Cardiac fibroblast (primary cell): ENCODE data around the gene NUDC.
A peak's percentile ranks its signal among the peaks of the same experiment; 100 is the strongest.

ENCODE experiments used
- DNase-seq, 2 donors: peaks; one replicate each; pipeline versions ENCODE4 v3.0.0 to v3.0.0-alpha.2; 2010; ENCODE audit warnings: low read depth in 2 of 2
- H3K4me3 ChIP-seq, 2 donors: replicated peaks in 1 of 2; 1 replicate in 1 of 2; 2 replicates in 1 of 2; pipeline ENCODE4 v1.5.1; 2011; ENCODE audit warnings: low read depth in 2 of 2, low read length in 2 of 2, mild to moderate bottlenecking in 2 of 2, moderate library complexity in 1 of 2
- TF ChIP-seq, protein P1 (sequence below): IDR thresholded peaks from one replicate; pipeline ENCODE4 v1.5.1; 2011; ENCODE audit warnings: low read depth, mild to moderate bottlenecking, low read length, inconsistent platforms

NUDC gene

DNA sequence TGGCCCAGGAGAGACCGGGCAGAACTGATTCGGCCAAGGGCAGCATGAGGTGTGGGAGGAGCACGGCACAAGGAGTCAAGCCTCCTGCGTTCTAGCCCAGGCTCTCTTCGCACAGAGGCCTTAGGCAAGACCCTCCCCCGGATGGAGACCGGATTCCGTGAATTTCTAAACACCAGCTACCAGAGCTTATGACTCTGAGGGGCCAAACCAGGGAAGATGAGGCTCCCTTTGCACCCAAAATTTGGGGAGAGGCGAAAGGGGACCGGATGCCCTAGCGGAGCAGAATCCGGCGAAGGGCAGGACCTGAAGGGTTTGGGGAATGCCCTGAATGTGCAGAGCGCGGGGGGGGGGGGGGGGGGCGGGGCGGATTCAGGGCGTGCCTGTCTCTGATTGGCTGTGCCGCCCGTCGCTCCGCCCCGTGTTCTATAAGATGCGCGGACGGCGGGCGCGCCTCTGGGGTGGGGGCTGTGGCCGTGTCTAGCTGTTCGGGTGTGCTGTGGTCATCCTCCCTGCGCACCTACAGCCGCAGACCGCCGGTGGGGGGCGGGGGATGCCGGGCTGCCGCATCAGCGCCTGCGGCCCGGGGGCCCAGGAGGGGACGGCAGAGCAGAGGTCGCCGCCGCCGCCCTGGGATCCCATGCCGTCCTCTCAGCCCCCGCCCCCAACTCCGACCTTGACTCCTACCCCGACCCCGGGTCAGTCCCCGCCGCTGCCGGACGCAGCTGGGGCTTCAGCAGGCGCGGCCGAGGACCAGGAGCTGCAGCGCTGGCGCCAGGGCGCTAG, 71.9 kb downstream of the NUDC start, which contains the start of gene TRNP1:
Gene TRNP1 (plus strand): TSS at position 456 of the 783 bp plus-strand sequence. CDS start 95 bp downstream, at position 551.
- H3K4me3 ChIP-seq = peak within 1 kb of the TSS; percentile 70 to 77
- DNase-seq = peak; percentile 80 to 85
- TF ChIP-seq, protein P1, sequence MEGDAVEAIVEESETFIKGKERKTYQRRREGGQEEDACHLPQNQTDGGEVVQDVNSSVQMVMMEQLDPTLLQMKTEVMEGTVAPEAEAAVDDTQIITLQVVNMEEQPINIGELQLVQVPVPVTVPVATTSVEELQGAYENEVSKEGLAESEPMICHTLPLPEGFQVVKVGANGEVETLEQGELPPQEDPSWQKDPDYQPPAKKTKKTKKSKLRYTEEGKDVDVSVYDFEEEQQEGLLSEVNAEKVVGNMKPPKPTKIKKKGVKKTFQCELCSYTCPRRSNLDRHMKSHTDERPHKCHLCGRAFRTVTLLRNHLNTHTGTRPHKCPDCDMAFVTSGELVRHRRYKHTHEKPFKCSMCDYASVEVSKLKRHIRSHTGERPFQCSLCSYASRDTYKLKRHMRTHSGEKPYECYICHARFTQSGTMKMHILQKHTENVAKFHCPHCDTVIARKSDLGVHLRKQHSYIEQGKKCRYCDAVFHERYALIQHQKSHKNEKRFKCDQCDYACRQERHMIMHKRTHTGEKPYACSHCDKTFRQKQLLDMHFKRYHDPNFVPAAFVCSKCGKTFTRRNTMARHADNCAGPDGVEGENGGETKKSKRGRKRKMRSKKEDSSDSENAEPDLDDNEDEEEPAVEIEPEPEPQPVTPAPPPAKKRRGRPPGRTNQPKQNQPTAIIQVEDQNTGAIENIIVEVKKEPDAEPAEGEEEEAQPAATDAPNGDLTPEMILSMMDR = no peak

DNA sequence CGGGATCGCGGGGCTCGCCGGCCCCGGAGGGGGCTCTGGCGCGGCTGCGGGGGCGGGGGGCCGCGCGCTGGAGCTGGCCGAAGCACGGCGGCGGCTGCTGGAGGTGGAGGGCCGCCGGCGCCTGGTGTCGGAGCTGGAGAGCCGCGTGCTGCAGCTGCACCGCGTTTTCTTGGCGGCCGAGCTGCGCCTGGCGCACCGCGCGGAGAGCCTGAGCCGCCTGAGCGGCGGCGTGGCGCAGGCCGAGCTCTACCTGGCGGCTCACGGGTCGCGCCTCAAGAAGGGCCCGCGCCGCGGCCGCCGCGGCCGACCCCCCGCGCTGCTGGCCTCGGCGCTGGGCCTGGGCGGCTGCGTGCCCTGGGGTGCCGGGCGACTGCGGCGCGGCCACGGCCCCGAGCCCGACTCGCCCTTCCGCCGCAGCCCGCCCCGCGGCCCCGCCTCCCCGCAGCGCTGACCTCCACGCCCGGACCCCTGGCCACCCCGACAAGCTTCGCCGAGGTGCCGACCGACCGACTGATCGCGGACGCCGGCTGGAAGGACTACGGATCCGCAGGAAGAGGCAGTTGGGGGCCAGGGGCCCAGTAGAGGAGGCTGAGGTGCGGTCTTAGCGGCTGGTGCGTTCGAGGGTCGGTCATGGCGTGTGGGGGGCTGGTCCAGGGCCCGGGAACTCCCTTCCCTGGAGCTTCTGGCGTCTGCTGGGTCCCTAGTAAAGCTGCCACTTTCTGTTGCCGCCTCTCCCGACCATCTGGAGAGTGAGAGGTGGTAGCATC, 72.7 kb downstream of the NUDC start:
- no peak for DNase-seq
- peak overlapping the region; percentile 70 to 77 for H3K4me3 ChIP-seq
- TF ChIP-seq, protein P1 = no peak

DNA sequence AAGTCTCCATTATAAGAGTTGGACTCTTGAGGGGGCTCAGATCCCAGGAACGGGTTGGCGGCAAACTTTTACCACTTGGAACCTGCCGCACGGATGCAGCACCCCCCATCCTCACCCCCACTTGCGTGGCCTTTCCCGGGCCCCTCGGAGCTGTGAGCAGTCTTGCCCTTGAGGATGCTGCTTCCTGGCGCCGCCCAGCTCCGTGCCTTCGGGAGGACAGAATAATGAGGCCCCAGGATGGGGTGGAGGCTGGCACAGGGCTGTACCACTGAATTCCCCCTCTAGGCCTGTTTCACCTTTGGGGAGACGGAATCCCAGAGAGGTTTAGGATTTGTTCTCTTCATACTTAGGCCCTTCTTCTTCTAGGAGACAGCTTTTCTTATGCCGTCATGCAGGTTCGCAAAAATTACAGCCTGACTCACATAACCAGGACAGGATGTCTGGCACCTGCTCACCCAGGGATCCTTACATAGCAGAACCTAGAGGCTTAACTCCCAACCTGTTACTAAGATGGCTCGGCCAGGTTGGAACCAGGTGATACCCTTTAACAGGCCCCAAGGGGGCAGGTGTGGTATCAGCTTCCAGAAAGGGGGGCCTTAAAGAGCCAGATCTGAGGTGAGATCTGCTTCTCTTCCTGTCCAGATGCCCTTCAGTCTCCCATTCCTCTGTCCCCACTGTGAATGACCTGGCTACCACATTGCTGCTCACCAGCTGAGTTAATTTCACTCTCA, 73.4 kb downstream of the NUDC start:
- TF ChIP-seq, protein P1 = no peak
- DNase-seq = no peak
- H3K4me3 ChIP-seq = peak overlapping the region; percentile 70 to 77

DNA sequence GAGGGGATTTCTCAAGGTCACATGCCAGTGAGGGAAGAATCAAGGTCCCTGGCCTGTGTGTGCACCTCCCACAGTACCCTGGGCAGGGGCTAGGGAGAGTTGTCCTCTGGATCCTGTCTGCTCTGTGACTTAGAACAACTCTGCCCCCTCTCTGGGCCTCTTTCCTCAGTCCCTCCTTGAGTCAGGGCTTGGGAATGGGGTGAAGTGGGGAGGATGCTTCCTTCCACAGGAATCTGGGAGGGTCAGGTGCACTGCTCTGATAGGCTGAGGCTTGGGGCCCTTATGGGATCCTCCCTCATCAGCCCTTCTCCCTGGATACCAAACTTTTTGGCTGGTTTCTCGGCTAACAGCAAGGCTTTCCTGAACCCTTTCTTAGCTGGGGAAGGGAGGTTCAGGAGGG, 74.5 kb downstream of the NUDC start:
- DNase-seq = peak; percentile 57 to 59
- TF ChIP-seq, protein P1 = no peak
- peak overlapping the region; percentile 19 to 77 for H3K4me3 ChIP-seq
